DND-41 (cell line): ENCODE results near the gene STARD13.

ENCODE experiments used
- ATAC-seq: fragments of 200-7000 bp; cut with Tn5 transposase; 3 replicates; pipeline ENCODE4 v1.9.1; 2021; ENCODE audit warnings: low read depth; ENCODE audit not compliant: insufficient read depth
- DNase-seq: peaks from one replicate; pipeline ENCODE4 v3.0.0-alpha.2; 2020
- H2AFZ ChIP-seq: 2 replicates; pipeline ENCODE4 v1.6.0; 2012; ENCODE audit warnings: low read depth, low read length
- H3K27ac ChIP-seq: 2 replicates; pipeline ENCODE4 v1.5.1; 2012; ENCODE audit warnings: low read length, inconsistent platforms
- H3K27me3 ChIP-seq: fragments of 200-600 bp; sonication (generic); 2 replicates; pipeline ENCODE4 v1.6.0; 2012; ENCODE audit warnings: low read length, mild to moderate bottlenecking, inconsistent platforms; ENCODE audit not compliant: insufficient read depth, poor library complexity
- H3K36me3 ChIP-seq: 2 replicates; pipeline ENCODE4 v1.5.1; 2012; ENCODE audit warnings: low read length, inconsistent platforms; ENCODE audit not compliant: insufficient read depth
- H3K4me1 ChIP-seq: 2 replicates; pipeline ENCODE4 v1.5.1; 2012; ENCODE audit warnings: mild to moderate bottlenecking, low read length; ENCODE audit not compliant: insufficient read depth
- H3K4me2 ChIP-seq: 2 replicates; pipeline ENCODE4 v1.6.0; 2012; ENCODE audit warnings: mild to moderate bottlenecking, moderate library complexity, low read length, inconsistent platforms; ENCODE audit not compliant: insufficient read depth
- H3K4me3 ChIP-seq, 2 experiments: fragments of 200-600 bp in 1 of 2; shearing (Covaris generic) in 1 of 2; 2 replicates each; pipeline ENCODE4 v1.5.1; 2012 to 2016; ENCODE audit warnings: inconsistent platforms in 2 of 2, low read length in 2 of 2, mild to moderate bottlenecking in 2 of 2, low read depth in 1 of 2, moderate library complexity in 1 of 2
- H3K79me2 ChIP-seq: 2 replicates; pipeline ENCODE4 v1.6.0; 2012; ENCODE audit warnings: low read length, inconsistent platforms; ENCODE audit not compliant: insufficient read depth
- H3K9ac ChIP-seq: 2 replicates; pipeline ENCODE4 v1.6.0; 2012; ENCODE audit warnings: low read depth, mild to moderate bottlenecking, inconsistent platforms, low read length, moderate library complexity
- H3K9me3 ChIP-seq: 2 replicates; pipeline ENCODE4 v1.5.1; 2012; ENCODE audit warnings: low read length, moderate library complexity, mild to moderate bottlenecking, inconsistent platforms; ENCODE audit not compliant: insufficient read depth, severe bottlenecking
- H4K20me1 ChIP-seq: 2 replicates; pipeline ENCODE4 v1.6.0; 2012; ENCODE audit warnings: low read length; ENCODE audit not compliant: insufficient read depth
- EZH2 ChIP-seq: IDR thresholded peaks from 3 replicates; pipeline ENCODE4 v1.6.1; 2012; ENCODE audit warnings: borderline replicate concordance, low read depth, mild to moderate bottlenecking, moderate library complexity, low read length, inconsistent platforms; ENCODE audit not compliant: severe bottlenecking
- TF ChIP-seq, protein P1 (sequence below): IDR thresholded peaks from 2 replicates; pipeline ENCODE4 v1.5.1; 2012; ENCODE audit warnings: borderline replicate concordance, low read length, moderate library complexity, mild to moderate bottlenecking; ENCODE audit not compliant: poor library complexity, severe bottlenecking; ENCODE audit errors: extremely low read depth

The STARD13 gene

DNA sequence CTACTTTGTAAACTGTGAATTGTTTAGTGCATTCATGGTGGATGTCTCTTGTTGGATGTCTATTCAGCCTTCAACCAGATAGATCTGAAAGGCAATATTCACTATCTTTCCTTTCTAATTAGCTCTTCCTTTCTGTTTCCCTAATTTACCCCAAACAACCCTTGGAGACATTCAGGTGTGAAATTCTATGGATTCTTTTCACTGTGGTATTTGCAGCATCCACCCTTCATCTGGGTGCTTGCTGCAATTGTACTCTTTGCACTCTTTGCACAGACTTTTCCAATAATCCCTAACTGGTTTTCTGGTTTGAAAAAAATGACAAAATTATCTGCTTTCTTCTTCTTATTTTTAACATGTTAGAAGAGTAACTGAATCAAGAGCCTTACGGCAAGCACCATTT lies 212.8 kb downstream of the STARD13 start:
- H3K4me3 ChIP-seq, result no peak overlapping the region
- TF ChIP-seq, protein P1, sequence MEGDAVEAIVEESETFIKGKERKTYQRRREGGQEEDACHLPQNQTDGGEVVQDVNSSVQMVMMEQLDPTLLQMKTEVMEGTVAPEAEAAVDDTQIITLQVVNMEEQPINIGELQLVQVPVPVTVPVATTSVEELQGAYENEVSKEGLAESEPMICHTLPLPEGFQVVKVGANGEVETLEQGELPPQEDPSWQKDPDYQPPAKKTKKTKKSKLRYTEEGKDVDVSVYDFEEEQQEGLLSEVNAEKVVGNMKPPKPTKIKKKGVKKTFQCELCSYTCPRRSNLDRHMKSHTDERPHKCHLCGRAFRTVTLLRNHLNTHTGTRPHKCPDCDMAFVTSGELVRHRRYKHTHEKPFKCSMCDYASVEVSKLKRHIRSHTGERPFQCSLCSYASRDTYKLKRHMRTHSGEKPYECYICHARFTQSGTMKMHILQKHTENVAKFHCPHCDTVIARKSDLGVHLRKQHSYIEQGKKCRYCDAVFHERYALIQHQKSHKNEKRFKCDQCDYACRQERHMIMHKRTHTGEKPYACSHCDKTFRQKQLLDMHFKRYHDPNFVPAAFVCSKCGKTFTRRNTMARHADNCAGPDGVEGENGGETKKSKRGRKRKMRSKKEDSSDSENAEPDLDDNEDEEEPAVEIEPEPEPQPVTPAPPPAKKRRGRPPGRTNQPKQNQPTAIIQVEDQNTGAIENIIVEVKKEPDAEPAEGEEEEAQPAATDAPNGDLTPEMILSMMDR, result no peak
- no peak for TF ChIP-seq EZH2
- H3K9me3 ChIP-seq, result no peaks in the 10 kb centered on the region
- H2AFZ ChIP-seq, result no peak overlapping the region
- H3K4me1 ChIP-seq, result no peaks in the 10 kb centered on the region
- no peaks in the 10 kb centered on the region for H4K20me1 ChIP-seq
- H3K27me3 ChIP-seq, result no peaks in the 10 kb centered on the region
- no peak for ATAC-seq
- DNase-seq, result no peak
- H3K9ac ChIP-seq, result no peak overlapping the region
- no peaks in the 10 kb centered on the region for H3K79me2 ChIP-seq
- no peak overlapping the region for H3K27ac ChIP-seq
- H3K36me3 ChIP-seq, result no peaks in the 10 kb centered on the region
- no peak overlapping the region for H3K4me2 ChIP-seq

DNA sequence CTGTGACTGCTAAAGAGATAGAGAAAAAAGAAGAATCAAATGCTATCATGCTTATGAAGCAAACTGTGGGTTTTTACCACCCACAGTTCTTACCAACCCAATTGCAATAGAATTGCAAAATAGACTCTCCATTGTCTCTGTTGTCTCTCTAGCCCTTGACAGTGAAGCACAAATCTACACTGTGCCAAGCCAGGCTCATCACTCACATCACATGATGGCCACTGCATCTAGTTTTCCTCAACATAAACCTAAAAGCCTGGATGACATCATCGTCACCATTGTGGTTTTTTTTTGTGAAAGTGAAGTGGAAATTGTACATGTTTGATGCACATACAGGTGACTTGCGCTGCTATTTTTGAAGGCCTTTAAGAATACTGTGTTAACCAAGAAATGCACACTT lies 213.3 kb downstream of the STARD13 start:
- Histone ChIP-seq H3K27me3 (no peaks in the 10 kb centered on the region), H4K20me1 (no peaks in the 10 kb centered on the region), H3K36me3 (no peaks in the 10 kb centered on the region), H3K9ac (no peak overlapping the region), H3K4me1 (no peaks in the 10 kb centered on the region), H3K4me3 (no peak overlapping the region), H3K79me2 (no peaks in the 10 kb centered on the region), H3K4me2 (no peak overlapping the region), H3K27ac (no peak overlapping the region), H3K9me3 (no peaks in the 10 kb centered on the region), H2AFZ (no peak overlapping the region)
- TF ChIP-seq, protein P1, result no peak
- TF ChIP-seq EZH2, result no peak
- no peak for ATAC-seq
- no peak for DNase-seq

DNA sequence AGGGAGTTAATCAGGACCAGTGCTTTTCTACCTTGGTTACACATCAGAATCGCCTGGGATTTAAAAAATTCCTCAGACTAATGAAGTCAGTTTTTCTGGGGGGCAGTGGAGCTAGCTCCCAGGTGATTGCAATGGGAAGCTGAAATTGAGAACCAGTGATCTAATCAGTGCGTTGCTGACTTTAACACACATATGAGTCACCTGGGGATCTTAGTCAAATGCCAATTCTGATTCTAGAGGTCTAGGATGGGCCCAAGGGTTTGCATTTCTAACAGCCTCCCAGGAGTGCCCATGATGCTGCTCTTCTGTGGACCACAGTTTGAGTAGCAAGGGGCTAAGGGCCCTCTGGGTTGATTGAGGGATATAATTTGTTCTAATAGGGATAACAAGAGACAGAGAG lies 214.8 kb downstream of the STARD13 start:
- no peak overlapping the region for H3K4me3 ChIP-seq
- DNase-seq, result no peak
- no peaks in the 10 kb centered on the region for H4K20me1 ChIP-seq
- H2AFZ ChIP-seq, result no peak overlapping the region
- no peaks in the 10 kb centered on the region for H3K4me1 ChIP-seq
- no peak overlapping the region for H3K27ac ChIP-seq
- no peaks in the 10 kb centered on the region for H3K9me3 ChIP-seq
- no peaks in the 10 kb centered on the region for H3K79me2 ChIP-seq
- no peak overlapping the region for H3K9ac ChIP-seq
- no peaks in the 10 kb centered on the region for H3K27me3 ChIP-seq
- TF ChIP-seq, protein P1, result no peak
- no peak for TF ChIP-seq EZH2
- H3K4me2 ChIP-seq, result no peak overlapping the region
- no peak for ATAC-seq
- no peaks in the 10 kb centered on the region for H3K36me3 ChIP-seq

DNA sequence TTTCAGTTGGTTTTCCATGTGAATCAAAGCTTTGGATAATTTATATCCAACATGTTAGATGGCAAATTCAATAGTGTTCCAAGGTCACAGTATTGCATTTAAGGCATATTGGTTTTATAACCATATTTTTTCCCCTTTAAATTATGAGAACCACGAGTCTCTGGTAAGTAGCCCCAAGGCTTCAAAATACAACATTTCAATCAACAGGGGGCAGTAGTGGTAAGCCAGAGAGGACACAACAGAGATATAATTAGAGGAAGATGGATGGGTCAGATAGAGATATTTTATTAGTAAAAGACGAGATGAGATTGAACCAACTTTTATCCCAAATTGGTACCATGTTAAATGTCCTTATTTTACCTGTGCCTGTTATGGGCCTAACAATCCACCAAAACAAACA lies 216.2 kb downstream of the STARD13 start:
- Histone ChIP-seq H3K79me2 (no peaks in the 10 kb centered on the region), H4K20me1 (no peaks in the 10 kb centered on the region), H3K27ac (no peak overlapping the region), H3K4me2 (no peak overlapping the region), H2AFZ (no peak overlapping the region), H3K36me3 (no peaks in the 10 kb centered on the region), H3K4me1 (no peaks in the 10 kb centered on the region), H3K4me3 (no peak overlapping the region), H3K9ac (no peak overlapping the region), H3K27me3 (no peaks in the 10 kb centered on the region), H3K9me3 (no peaks in the 10 kb centered on the region)
- no peak for TF ChIP-seq EZH2
- TF ChIP-seq, protein P1, result no peak
- no peak for ATAC-seq
- no peak for DNase-seq
